Breast epithelium (tissue), 4 donors: ENCODE measurements around the gene CT45A1. TPM values are rescaled to one million over a fixed set of nuclear protein-coding genes. Genes with fewer than 3 reads are reported as not detected.
"Not testable (repeated sequence)": the region's sequence is repeated elsewhere in the genome, so short reads cannot be mapped to it uniquely, and the experiment has no call there.

Source experiments
- DNase-seq, 2 donors: peaks; one replicate each; pipeline ENCODE4 v3.0.0-alpha.2; 2019; ENCODE audit warnings: low spot score in 2 of 2
- H3K27ac ChIP-seq, 2 donors: fragments of 200-600 bp; sonication (generic) in 1 of 2; one replicate each; pipeline ENCODE4 v1.5.1; 2016 to 2019; ENCODE audit warnings: mild to moderate bottlenecking in 1 of 2
- H3K27me3 ChIP-seq, 2 donors: fragments of 200-600 bp; sonication (generic) in 1 of 2; one replicate each; pipeline versions ENCODE4 v1.5.1 to v1.6.0; 2017 to 2019; ENCODE audit warnings: control low read depth in 1 of 2, mild to moderate bottlenecking in 1 of 2
- H3K36me3 ChIP-seq: fragments of 200-600 bp; one replicate; pipeline ENCODE4 v1.5.1; 2019
- H3K4me1 ChIP-seq, 2 donors: fragments of 200-600 bp; sonication (generic); one replicate each; pipeline ENCODE4 v1.5.1; 2016 to 2019; ENCODE audit warnings: control low read depth in 1 of 2
- H3K4me3 ChIP-seq, 3 donors: fragments of 200-600 bp; sonication (generic); 1 replicate in 2 of 3; 2 replicates in 1 of 3; pipeline ENCODE4 v1.5.1; 2016 to 2019; ENCODE audit warnings: mild to moderate bottlenecking in 3 of 3, moderate library complexity in 2 of 3
- H3K9me3 ChIP-seq, 2 donors: fragments of 200-600 bp; sonication (generic) in 1 of 2; one replicate each; pipeline ENCODE4 v1.5.1; 2016 to 2019; ENCODE audit warnings: control low read depth in 1 of 2
- CTCF ChIP-seq, 3 donors: fragments of 450-650 bp; IDR thresholded peaks; one replicate each; pipeline ENCODE4 v1.5.1; 2016 to 2017; ENCODE audit warnings: antibody characterized with exemption in 3 of 3, mild to moderate bottlenecking in 3 of 3, moderate library complexity in 3 of 3
- POLR2A ChIP-seq: fragments of 450-650 bp; IDR thresholded peaks from one replicate; pipeline ENCODE4 v1.6.1; 2016; ENCODE audit warnings: antibody characterized with exemption, mild to moderate bottlenecking, moderate library complexity
- POLR2AphosphoS5 ChIP-seq, 3 donors: sonication (generic); formaldehyde crosslinking; IDR thresholded peaks; one replicate each; pipeline ENCODE4 v1.6.1; 2017; ENCODE audit warnings: antibody characterized with exemption in 3 of 3
- intact Hi-C: fragments of 100-400 bp; cut with DNase I; formaldehyde crosslinking; loops from one replicate; pipeline ENCODE4 v1.15.1; 2023; ENCODE audit warnings: low total_unique reads
- total RNA-seq, 3 donors: library from RNA; depleted of rRNA; stranded (reverse); fragments of >200 nt; gene quantifications; one replicate each; pipeline ENCODE4 v1.1.0, GENCODE V29; 2016

The CT45A1 gene
- total RNA-seq, result not detected

- H3K4me1 ChIP-seq, H3K27me3 ChIP-seq, H3K27ac ChIP-seq, H3K9me3 ChIP-seq, intact Hi-C loops, H3K4me3 ChIP-seq, H3K36me3 ChIP-seq, DNase-seq: not testable (repeated sequence)
Observed at GRCh38 chrX:135713183-135713689, at the start of gene CT45A1. Gene CT45A1 (plus strand): TSS chrX:135713639. CDS start chrX:135718941, 5,302 bp downstream.

- not testable (repeated sequence) for H3K27ac ChIP-seq
Observed at GRCh38 chrX:135672979-135673378, 40.5 kb upstream of the CT45A1 start.

GRCh38 chrX:135688137-135688536 is 25.3 kb upstream of the CT45A1 start:
- no peak for DNase-seq
- Histone ChIP-seq H3K9me3 (no peaks in the 10 kb centered on the region), H3K4me1 (no peaks in the 10 kb centered on the region), H3K27me3 (peaks cover 0 to 16% of the 10 kb centered on the region in 2 donors), H3K4me3 (no peak overlapping the region), H3K36me3 (no peaks in the 10 kb centered on the region), H3K27ac (no peak overlapping the region)
- TF ChIP-seq POLR2A (no peak), CTCF (IDR thresholded peaks at IDR 0.05) (no peak), POLR2AphosphoS5 (IDR thresholded peaks at IDR 0.05) (no peak)
- intact Hi-C loops, result no loop called here

More at GRCh38 chrX:135672979-135673378, 40.5 kb upstream of the CT45A1 start:
- H3K4me1 ChIP-seq, H3K9me3 ChIP-seq, intact Hi-C loops, H3K36me3 ChIP-seq, H3K4me3 ChIP-seq, DNase-seq: not testable (repeated sequence)
- peaks cover 0 to 24% of the 10 kb centered on the region in 2 donors for H3K27me3 ChIP-seq

- intact Hi-C loops, result no loop called here
- Histone ChIP-seq H3K27ac (no peak overlapping the region), H3K4me3 (no peak overlapping the region), H3K9me3 (no peaks in the 10 kb centered on the region), H3K4me1 (no peaks in the 10 kb centered on the region), H3K27me3 (peaks cover 0 to 20% of the 10 kb centered on the region in 2 donors), H3K36me3 (no peaks in the 10 kb centered on the region)
- no peak for TF ChIP-seq POLR2AphosphoS5 (IDR thresholded peaks at IDR 0.05)
- TF ChIP-seq POLR2A, result no peak
- no peak for TF ChIP-seq CTCF (IDR thresholded peaks at IDR 0.05)
- DNase-seq, result no peak
Observed at GRCh38 chrX:135695471-135695870, 18.0 kb upstream of the CT45A1 start.

- intact Hi-C loops, result no loop called here
- Histone ChIP-seq H3K36me3 (no peaks in the 10 kb centered on the region), H3K27ac (no peak overlapping the region), H3K9me3 (no peaks in the 10 kb centered on the region), H3K27me3 (peaks cover 0 to 24% of the 10 kb centered on the region in 2 donors), H3K4me1 (no peaks in the 10 kb centered on the region), H3K4me3 (no peak overlapping the region)
- TF ChIP-seq POLR2A (no peak), POLR2AphosphoS5 (IDR thresholded peaks at IDR 0.05) (no peak), CTCF (IDR thresholded peaks at IDR 0.05) (no peak)
- no peak for DNase-seq
Observed at GRCh38 chrX:135697601-135698000, 15.8 kb upstream of the CT45A1 start.

GRCh38 chrX:135698924-135699323 is 14.5 kb upstream of the CT45A1 start:
- Histone ChIP-seq H3K36me3 (no peaks in the 10 kb centered on the region), H3K27ac (no peak overlapping the region), H3K4me3 (no peak overlapping the region), H3K27me3 (peaks cover 0 to 14% of the 10 kb centered on the region in 2 donors), H3K4me1 (no peaks in the 10 kb centered on the region), H3K9me3 (no peaks in the 10 kb centered on the region)
- DNase-seq, result no peak
- TF ChIP-seq CTCF (IDR thresholded peaks at IDR 0.05) (no peak), POLR2A (no peak), POLR2AphosphoS5 (IDR thresholded peaks at IDR 0.05) (no peak)
- intact Hi-C loops, result no loop called here
